C4-2B (cell line): Measurements from ENCODE around the gene SLC26A9.

Experiments used
- ZFX ChIP-seq: fragments of 450-650 bp; IDR thresholded peaks from 2 replicates; pipeline ENCODE4 v1.6.1; 2017
- TF ChIP-seq, protein P1 (sequence below): fragments of 450-650 bp; conservative IDR thresholded peaks from 2 replicates; pipeline ENCODE4 v1.5.1; 2017; ENCODE audit warnings: mild to moderate bottlenecking

DNA sequence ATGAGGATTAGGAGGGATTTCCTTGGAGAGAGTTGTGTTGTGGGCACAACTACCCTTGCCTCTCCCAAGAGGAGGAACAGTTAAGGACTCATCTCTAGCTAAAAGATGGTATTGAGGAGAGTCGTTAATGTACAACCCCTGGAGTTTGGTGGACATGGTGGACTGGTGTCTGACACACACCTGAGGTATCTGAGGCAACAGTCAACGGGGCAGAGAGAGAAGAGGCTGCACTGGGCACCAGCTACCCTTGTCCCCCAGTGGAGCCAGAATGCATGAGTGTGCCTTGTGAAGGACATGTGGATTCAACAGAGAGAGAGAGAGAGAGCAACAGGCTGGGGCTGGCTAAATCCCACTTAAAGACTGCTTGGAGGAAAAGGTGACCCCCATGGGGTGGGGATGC, 47.0 kb upstream of the SLC26A9 start:
- TF ChIP-seq, protein P1, sequence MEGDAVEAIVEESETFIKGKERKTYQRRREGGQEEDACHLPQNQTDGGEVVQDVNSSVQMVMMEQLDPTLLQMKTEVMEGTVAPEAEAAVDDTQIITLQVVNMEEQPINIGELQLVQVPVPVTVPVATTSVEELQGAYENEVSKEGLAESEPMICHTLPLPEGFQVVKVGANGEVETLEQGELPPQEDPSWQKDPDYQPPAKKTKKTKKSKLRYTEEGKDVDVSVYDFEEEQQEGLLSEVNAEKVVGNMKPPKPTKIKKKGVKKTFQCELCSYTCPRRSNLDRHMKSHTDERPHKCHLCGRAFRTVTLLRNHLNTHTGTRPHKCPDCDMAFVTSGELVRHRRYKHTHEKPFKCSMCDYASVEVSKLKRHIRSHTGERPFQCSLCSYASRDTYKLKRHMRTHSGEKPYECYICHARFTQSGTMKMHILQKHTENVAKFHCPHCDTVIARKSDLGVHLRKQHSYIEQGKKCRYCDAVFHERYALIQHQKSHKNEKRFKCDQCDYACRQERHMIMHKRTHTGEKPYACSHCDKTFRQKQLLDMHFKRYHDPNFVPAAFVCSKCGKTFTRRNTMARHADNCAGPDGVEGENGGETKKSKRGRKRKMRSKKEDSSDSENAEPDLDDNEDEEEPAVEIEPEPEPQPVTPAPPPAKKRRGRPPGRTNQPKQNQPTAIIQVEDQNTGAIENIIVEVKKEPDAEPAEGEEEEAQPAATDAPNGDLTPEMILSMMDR: no peak
- no peak for TF ChIP-seq ZFX
